Testis (tissue), 2 donors: ENCODE results near the gene CCN5.

ENCODE experiments used
- CTCF ChIP-seq, 3 experiments: fragments of 450-650 bp in 2 of 3; fragments of 200-600 bp in 1 of 3; sonication (generic) in 1 of 3; IDR thresholded peaks; one replicate each; pipeline ENCODE4 v1.5.1; 2016 to 2019; ENCODE audit warnings: antibody characterized with exemption in 3 of 3, mild to moderate bottlenecking in 2 of 3, moderate library complexity in 1 of 3
- POLR2A ChIP-seq: fragments of 450-650 bp; IDR thresholded peaks from one replicate; pipeline ENCODE4 v1.6.1; 2017; ENCODE audit warnings: antibody characterized with exemption, mild to moderate bottlenecking, moderate library complexity

GRCh38 chr20:44689809-44690208, 25.4 kb upstream of the CCN5 start:
- TF ChIP-seq CTCF (IDR thresholded peaks at IDR 0.05), result no peak
- TF ChIP-seq POLR2A, result no peak
